T-cell (primary cell): ENCODE data around the gene PSMC3. TPM values are rescaled to one million over a fixed set of nuclear protein-coding genes. Genes with fewer than 3 reads are reported as not detected.

ENCODE experiments used
- ATAC-seq, 4 experiments: fragments of 200-7000 bp in 3 of 4; fragments of 150-1000 bp in 1 of 4; cut with Tn5 transposase; replicated peaks in 1 of 4; 1 replicate in 3 of 4; 2 replicates in 1 of 4; pipeline ENCODE4 v1.10.0; 2021; ENCODE audit warnings: moderate library complexity in 3 of 4, mild to moderate bottlenecking in 2 of 4, moderate number of reproducible peaks in 1 of 4
- CTCF ChIA-PET, 2 donors: fragments of 300-600 bp; sonication (Branson Sonifier 250); formaldehyde crosslinking; loops; one replicate each; lab custom pipeline; 2022; ENCODE audit warnings: antibody characterized with exemption in 2 of 2; lab: Charles Lee
- POLR2A ChIA-PET, 2 donors: fragments of 300-600 bp; sonication (Branson Sonifier 250); formaldehyde crosslinking; loops; one replicate each; lab custom pipeline; 2022; ENCODE audit warnings: antibody characterized with exemption in 2 of 2; lab: Charles Lee
- DNase-seq, 35 experiments: peaks; one replicate each; pipeline versions ENCODE4 v3.0.0 to v3.0.0-alpha.2; 2013 to 2023
- H3K27ac ChIP-seq: one replicate; pipeline ENCODE4 v1.5.1; 2013; ENCODE audit warnings: low read length
- H3K27me3 ChIP-seq, 2 experiments: replicated peaks in 1 of 2; 1 replicate in 1 of 2; 2 replicates in 1 of 2; pipeline versions ENCODE4 v1.6.1 to v1.7.0; 2013; ENCODE audit warnings: low read length in 1 of 2, mixed read lengths in 1 of 2; ENCODE audit not compliant: control insufficient read depth in 2 of 2, insufficient read depth in 2 of 2; ENCODE audit errors: extremely low read depth in 1 of 2
- H3K36me3 ChIP-seq, 2 donors: 1 replicate in 1 of 2; 2 replicates in 1 of 2; pipeline versions ENCODE4 v1.6.1 to v1.7.0; 2013; ENCODE audit warnings: low read length in 1 of 2; ENCODE audit not compliant: control insufficient read depth in 2 of 2, insufficient read depth in 1 of 2; ENCODE audit errors: extremely low read depth in 1 of 2
- H3K4me1 ChIP-seq, 2 experiments: 1 replicate in 1 of 2; 2 replicates in 1 of 2; pipeline versions ENCODE4 v1.6.1 to v1.7.0; 2013; ENCODE audit warnings: low read length in 2 of 2, mixed read lengths in 1 of 2; ENCODE audit not compliant: insufficient read depth in 2 of 2, control insufficient read depth in 1 of 2; ENCODE audit errors: extremely low read depth in 1 of 2
- H3K4me3 ChIP-seq, 2 donors: 1 replicate in 1 of 2; 2 replicates in 1 of 2; pipeline versions ENCODE4 v1.5.1 to v1.7.0; 2013; ENCODE audit warnings: mild to moderate bottlenecking in 2 of 2, low read length in 1 of 2, moderate library complexity in 1 of 2; ENCODE audit not compliant: control insufficient read depth in 1 of 2; ENCODE audit errors: extremely low read depth in 1 of 2
- H3K9me3 ChIP-seq: 2 replicates; pipeline ENCODE4 v1.7.0; 2013
- H3K27ac Mint-ChIP-seq, 2 donors: one replicate each; pipeline ENCODE4 v1.8.0; 2020 to 2021; ENCODE audit warnings: mild to moderate bottlenecking in 2 of 2, mixed read lengths in 2 of 2
- H3K27me3 Mint-ChIP-seq, 2 donors: one replicate each; pipeline ENCODE4 v1.8.0; 2021 to 2022; ENCODE audit warnings: mixed read lengths in 2 of 2
- H3K36me3 Mint-ChIP-seq: one replicate; pipeline ENCODE4 v1.8.0; 2021; ENCODE audit warnings: mixed read lengths
- H3K4me1 Mint-ChIP-seq, 3 donors: one replicate each; pipeline ENCODE4 v1.8.0; 2020 to 2022; ENCODE audit warnings: mixed read lengths in 3 of 3, mild to moderate bottlenecking in 1 of 3
- H3K4me3 Mint-ChIP-seq, 3 donors: one replicate each; pipeline ENCODE4 v1.8.0; 2020 to 2022; ENCODE audit warnings: mild to moderate bottlenecking in 3 of 3, mixed read lengths in 3 of 3, moderate library complexity in 3 of 3
- H3K9me3 Mint-ChIP-seq, 3 donors: one replicate each; pipeline ENCODE4 v1.8.0; 2020 to 2022; ENCODE audit warnings: mixed read lengths in 3 of 3
- WGBS: methylation state at CpG from one replicate; pipeline ENCODE4 v1.1.5; 2013; ENCODE audit warnings: missing lambda C conversion rate; ENCODE audit not compliant: insufficient coverage; 5-methylcytosine and 5-hydroxymethylcytosine counted together
- total RNA-seq, 35 experiments: library from RNA in 6 of 35; stranded (reverse) in 6 of 35; fragments of 120-200 nt in 1 of 35; gene quantifications; one replicate each; pipeline versions ENCODE4 v1.2.1 to v1.2.4 and lab custom pipeline; 2013 to 2026

Gene PSMC3
- total RNA-seq, 5 donors from 2014 or later (not counting 1 experiment from before 2014, with no cell fraction given) = 48.6 to 64.4 (median 55.0) TPM

- no peaks in the 10 kb centered on the region for H3K36me3 ChIP-seq
- Mint-ChIP-seq H3K4me3 (peak overlapping the region; percentile 73 to 83 (median 78)), H3K27me3 (no peaks in the 10 kb centered on the region), H3K9me3 (no peaks in the 10 kb centered on the region), H3K36me3 (no peaks in the 10 kb centered on the region), H3K4me1 (peaks cover 23 to 30% (median 26%) of the 10 kb centered on the region in 3 donors), H3K27ac (peak overlapping the region; percentile 93 to 95)
- peak overlapping the region; percentile 56 for H3K27ac ChIP-seq
- no peaks in the 10 kb centered on the region for H3K9me3 ChIP-seq
- CTCF ChIA-PET = interaction anchor here in 1 of 2 donors (2.3 kb wide), 1 partner anchor 26 kb away, joined by 12 read pairs; no protein-coding TSS in a partner anchor
- DNase-seq = no peak
- H3K27me3 ChIP-seq = no peaks in the 10 kb centered on the region
- peaks cover 7 to 31% of the 10 kb centered on the region in 2 experiments for H3K4me1 ChIP-seq
- POLR2A ChIA-PET = interaction anchor here (0.6 to 1.3 kb wide), 5 partner anchors 9 to 367 kb away, joined by 3 to 10 read pairs (median 4); no protein-coding TSS in a partner anchor
- peak; percentile 6 to 34 (median 11) for ATAC-seq
- WGBS = 46% methylated on average over 4 of the region's 8 CpGs
- peak overlapping the region; percentile 68 to 70 for H3K4me3 ChIP-seq
These were observed 25.4 kb downstream of the PSMC3 start for GRCh38 chr11:47400768-47401279.

GRCh38 chr11:47399860-47400767 lies 26.1 kb downstream of the PSMC3 start:
- no peaks in the 10 kb centered on the region for H3K27me3 Mint-ChIP-seq
- H3K27me3 ChIP-seq = no peaks in the 10 kb centered on the region
- no peaks in the 10 kb centered on the region for H3K36me3 ChIP-seq
- H3K4me3 ChIP-seq = peak overlapping the region; percentile 68 to 70
- H3K4me1 Mint-ChIP-seq = peaks cover 30 to 36% (median 33%) of the 10 kb centered on the region in 3 donors
- no peaks in the 10 kb centered on the region for H3K36me3 Mint-ChIP-seq
- peaks cover 12 to 38% of the 10 kb centered on the region in 2 experiments for H3K4me1 ChIP-seq
- CTCF ChIA-PET = interaction anchor here in 1 of 2 donors (0.9 to 2.3 kb wide), 2 partner anchors 8 to 26 kb away, joined by 3 to 12 read pairs; partner anchors contain the start of gene SLC39A13
- peak; percentile 83 to 88 (median 87) for ATAC-seq
- peak overlapping the region; percentile 67 for H3K27ac ChIP-seq
- H3K27ac Mint-ChIP-seq = peak overlapping the region; percentile 93 to 97
- WGBS = 14% methylated on average over 10 of the region's 47 CpGs
- no peaks in the 10 kb centered on the region for H3K9me3 Mint-ChIP-seq
- H3K4me3 Mint-ChIP-seq = peak overlapping the region; percentile 77 to 84 (median 78)
- DNase-seq = peak in 16 of 35 experiments; percentile 26 to 58 (median 32)
- no peaks in the 10 kb centered on the region for H3K9me3 ChIP-seq
- POLR2A ChIA-PET = interaction anchor here (0.6 to 1.3 kb wide), 3 partner anchors 9 to 582 kb away, joined by 4 to 16 read pairs (median 10); no protein-coding TSS in a partner anchor

- DNase-seq (no peak), ATAC-seq (no peak)
- Histone ChIP-seq H3K9me3 (no peaks in the 10 kb centered on the region), H3K27ac (no peak overlapping the region), H3K4me1 (peaks cover 20 to 54% of the 10 kb centered on the region in 2 experiments), H3K36me3 (no peaks in the 10 kb centered on the region), H3K27me3 (no peaks in the 10 kb centered on the region), H3K4me3 (no peak overlapping the region)
- H3K27me3 Mint-ChIP-seq = no peaks in the 10 kb centered on the region
- peaks cover 40 to 51% (median 47%) of the 10 kb centered on the region in 3 donors for H3K4me1 Mint-ChIP-seq
- peak overlapping the region; percentile 17 to 78 (median 28) for H3K4me3 Mint-ChIP-seq
- POLR2A ChIA-PET = no interaction called here
- no CpG with 5 or more reads among the region's 1 CpG for WGBS
- peak overlapping the region; percentile 81 to 97 for H3K27ac Mint-ChIP-seq
- CTCF ChIA-PET = interaction anchor here in 1 of 2 donors (2.3 kb wide), 1 partner anchor 24 kb away, joined by 12 read pairs; no protein-coding TSS in a partner anchor
- H3K9me3 Mint-ChIP-seq = no peaks in the 10 kb centered on the region
- no peaks in the 10 kb centered on the region for H3K36me3 Mint-ChIP-seq
These were observed 27.7 kb downstream of the PSMC3 start for GRCh38 chr11:47398551-47398950.

GRCh38 chr11:47398011-47398410 lies 28.2 kb downstream of the PSMC3 start:
- no peaks in the 10 kb centered on the region for H3K9me3 Mint-ChIP-seq
- no peaks in the 10 kb centered on the region for H3K36me3 Mint-ChIP-seq
- peaks cover 22 to 59% of the 10 kb centered on the region in 2 experiments for H3K4me1 ChIP-seq
- no peak overlapping the region for H3K4me3 Mint-ChIP-seq
- no peak overlapping the region for H3K27ac ChIP-seq
- no peaks in the 10 kb centered on the region for H3K9me3 ChIP-seq
- ATAC-seq (no peak), DNase-seq (no peak)
- ChIA-PET CTCF (no interaction called here), POLR2A (no interaction called here)
- peaks cover 40 to 54% (median 50%) of the 10 kb centered on the region in 3 donors for H3K4me1 Mint-ChIP-seq
- WGBS = 93% methylated on average over 3 of the region's 3 CpGs
- no peaks in the 10 kb centered on the region for H3K27me3 ChIP-seq
- no peak overlapping the region for H3K4me3 ChIP-seq
- peak overlapping the region; percentile 81 to 97 for H3K27ac Mint-ChIP-seq
- H3K27me3 Mint-ChIP-seq = no peaks in the 10 kb centered on the region
- no peaks in the 10 kb centered on the region for H3K36me3 ChIP-seq

- DNase-seq (no peak), ATAC-seq (no peak)
- H3K27me3 ChIP-seq = no peaks in the 10 kb centered on the region
- no CpG with 5 or more reads among the region's 3 CpGs for whole genome bisulfite sequencing
- H3K4me3 ChIP-seq = no peak overlapping the region
- ChIA-PET CTCF (no interaction called here), POLR2A (no interaction called here)
- no peaks in the 10 kb centered on the region for H3K36me3 Mint-ChIP-seq
- no peaks in the 10 kb centered on the region for H3K27me3 Mint-ChIP-seq
- no peaks in the 10 kb centered on the region for H3K36me3 ChIP-seq
- H3K27ac Mint-ChIP-seq = peak overlapping the region; percentile 96 to 97
- peaks cover 20 to 66% of the 10 kb centered on the region in 2 experiments for H3K4me1 ChIP-seq
- peak overlapping the region in 1 of 3 donors; percentile 67 for H3K4me3 Mint-ChIP-seq
- peak overlapping the region; percentile 92 for H3K27ac ChIP-seq
- H3K9me3 ChIP-seq = no peaks in the 10 kb centered on the region
- H3K4me1 Mint-ChIP-seq = peaks cover 40 to 60% (median 48%) of the 10 kb centered on the region in 3 donors
- H3K9me3 Mint-ChIP-seq = no peaks in the 10 kb centered on the region
These were observed 30.3 kb downstream of the PSMC3 start for GRCh38 chr11:47396049-47396320.
